ENCODE data around the gene ECSIT.

- no peak for TF ChIP-seq SIN3A (IDR thresholded peaks at IDR 0.05; ENCODE audit: borderline replicate concordance, insufficient read depth, low read length)
- no peak for TF ChIP-seq POLR2AphosphoS5 (IDR thresholded peaks at IDR 0.05; ENCODE audit: low read depth, low read length)
- TF ChIP-seq FOXP2 (optimal IDR thresholded peaks at IDR 0.05; ENCODE audit: borderline replicate concordance, extremely low read depth, extremely low read length, insufficient read depth): no peak
Measured at GRCh38 chr19:11465600-11465999, 63.3 kb downstream of the ECSIT start.

Measured in PFSK-1 (cell line).